Activated naive CD8-positive, alpha-beta T cell (primary cell): Measurements from ENCODE around the gene RPL3.

Experiments
- H3K27ac Mint-ChIP-seq: one replicate; pipeline ENCODE4 v1.8.0; 2021; ENCODE audit warnings: mixed read lengths
- H3K27me3 Mint-ChIP-seq: one replicate; pipeline ENCODE4 v1.8.0; 2021; ENCODE audit warnings: mixed read lengths
- H3K36me3 Mint-ChIP-seq: one replicate; pipeline ENCODE4 v1.8.0; 2021; ENCODE audit warnings: mixed read lengths
- H3K4me1 Mint-ChIP-seq: one replicate; pipeline ENCODE4 v1.8.0; 2021; ENCODE audit warnings: low read depth, mixed read lengths
- H3K4me3 Mint-ChIP-seq: one replicate; pipeline ENCODE4 v1.8.0; 2021; ENCODE audit warnings: mild to moderate bottlenecking, mixed read lengths
- H3K9me3 Mint-ChIP-seq: one replicate; pipeline ENCODE4 v1.8.0; 2021; ENCODE audit warnings: low read depth, mixed read lengths

Gene RPL3

DNA sequence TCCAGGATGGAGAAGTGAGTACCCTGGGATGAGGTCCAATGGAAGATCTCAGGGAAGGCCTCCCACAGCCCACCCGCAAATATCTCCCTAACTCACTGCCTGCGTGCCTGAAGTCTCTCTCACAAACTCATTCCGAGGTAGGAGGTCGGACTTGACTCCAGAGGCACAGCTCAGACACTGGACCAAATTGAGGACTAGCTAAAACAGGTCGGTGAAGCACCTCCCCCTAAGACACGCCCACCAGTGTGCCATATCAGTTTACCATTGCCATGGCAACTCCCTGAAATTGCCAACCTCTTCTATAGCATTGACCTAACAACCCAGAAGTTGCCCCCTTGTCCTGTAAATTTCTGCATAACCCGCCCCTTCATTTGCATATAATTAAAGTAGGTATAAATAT is 17.5 kb downstream of the RPL3 start:
- Mint-ChIP-seq H3K9me3 (no peaks in the 10 kb centered on the region), H3K4me1 (peaks cover 3% of the 10 kb centered on the region), H3K4me3 (no peak overlapping the region), H3K36me3 (no peaks in the 10 kb centered on the region), H3K27ac (no peak overlapping the region), H3K27me3 (peaks cover 14% of the 10 kb centered on the region)

- H3K4me1 Mint-ChIP-seq: peaks cover 3% of the 10 kb centered on the region
- no peak overlapping the region for H3K27ac Mint-ChIP-seq
- H3K27me3 Mint-ChIP-seq: peaks cover 18% of the 10 kb centered on the region
- no peak overlapping the region for H3K4me3 Mint-ChIP-seq
- H3K36me3 Mint-ChIP-seq: no peaks in the 10 kb centered on the region
- H3K9me3 Mint-ChIP-seq: no peaks in the 10 kb centered on the region
These were observed 18.3 kb downstream of the RPL3 start for GRCh38 chr22:39301108-39301507.

DNA sequence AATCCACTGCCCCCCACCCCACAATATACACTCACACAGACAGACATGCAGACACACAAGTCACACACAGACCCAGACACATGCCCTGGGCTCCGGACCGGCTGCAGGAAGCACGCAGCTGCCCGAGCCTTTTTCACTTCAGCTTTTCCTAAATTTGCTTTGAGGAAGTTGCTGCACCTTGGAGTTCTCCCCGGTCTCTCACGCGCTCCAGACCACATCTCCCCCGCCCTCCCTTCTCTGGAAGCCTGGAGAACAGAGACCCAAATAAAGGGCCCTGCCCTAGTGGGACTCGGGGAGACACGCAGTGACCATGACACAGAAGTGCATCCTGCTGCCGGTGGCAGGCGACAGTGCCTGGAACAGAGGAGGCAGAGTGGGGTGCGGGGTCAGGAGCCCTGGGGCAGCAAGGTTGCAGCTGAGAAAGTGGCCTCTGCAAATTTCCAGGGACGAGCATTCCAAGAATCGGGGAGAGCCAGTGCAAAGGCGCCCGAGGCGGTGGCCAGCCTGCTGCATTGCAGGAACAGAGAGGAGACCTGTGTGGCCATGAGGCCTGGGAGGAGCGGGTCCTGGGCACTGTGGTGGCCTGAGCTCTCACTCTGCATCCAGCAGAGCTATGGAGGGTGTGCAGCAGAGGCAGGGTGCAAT is 19.1 kb downstream of the RPL3 start:
- Mint-ChIP-seq H3K4me3 (no peak overlapping the region), H3K36me3 (no peaks in the 10 kb centered on the region), H3K27me3 (peaks cover 18% of the 10 kb centered on the region), H3K4me1 (peaks cover 3% of the 10 kb centered on the region), H3K27ac (no peak overlapping the region), H3K9me3 (no peaks in the 10 kb centered on the region)

GRCh38 chr22:39299829-39300178 is 19.6 kb downstream of the RPL3 start:
- Mint-ChIP-seq H3K27ac (no peak overlapping the region), H3K27me3 (peaks cover 18% of the 10 kb centered on the region), H3K9me3 (no peaks in the 10 kb centered on the region), H3K36me3 (no peaks in the 10 kb centered on the region), H3K4me3 (no peak overlapping the region), H3K4me1 (peaks cover 3% of the 10 kb centered on the region)

GRCh38 chr22:39298241-39298987 is 21.0 kb downstream of the RPL3 start:
- Mint-ChIP-seq H3K9me3 (no peaks in the 10 kb centered on the region), H3K27ac (no peak overlapping the region)

GRCh38 chr22:39297490-39298240 is 21.8 kb downstream of the RPL3 start:
- Mint-ChIP-seq H3K4me3 (no peak overlapping the region), H3K4me1 (peaks cover 3% of the 10 kb centered on the region), H3K9me3 (no peaks in the 10 kb centered on the region), H3K36me3 (no peaks in the 10 kb centered on the region), H3K27me3 (peaks cover 18% of the 10 kb centered on the region), H3K27ac (no peak overlapping the region)

More at GRCh38 chr22:39298241-39298987, 21.0 kb downstream of the RPL3 start:
- no peak overlapping the region for H3K4me3 Mint-ChIP-seq
- H3K36me3 Mint-ChIP-seq: no peaks in the 10 kb centered on the region
- peaks cover 3% of the 10 kb centered on the region for H3K4me1 Mint-ChIP-seq
- H3K27me3 Mint-ChIP-seq: peaks cover 18% of the 10 kb centered on the region

GRCh38 chr22:39296981-39297489 is 22.4 kb downstream of the RPL3 start:
- Mint-ChIP-seq H3K27ac (no peak overlapping the region), H3K9me3 (no peaks in the 10 kb centered on the region), H3K4me1 (peaks cover 3% of the 10 kb centered on the region), H3K36me3 (no peaks in the 10 kb centered on the region), H3K4me3 (no peak overlapping the region), H3K27me3 (peaks cover 18% of the 10 kb centered on the region)

DNA sequence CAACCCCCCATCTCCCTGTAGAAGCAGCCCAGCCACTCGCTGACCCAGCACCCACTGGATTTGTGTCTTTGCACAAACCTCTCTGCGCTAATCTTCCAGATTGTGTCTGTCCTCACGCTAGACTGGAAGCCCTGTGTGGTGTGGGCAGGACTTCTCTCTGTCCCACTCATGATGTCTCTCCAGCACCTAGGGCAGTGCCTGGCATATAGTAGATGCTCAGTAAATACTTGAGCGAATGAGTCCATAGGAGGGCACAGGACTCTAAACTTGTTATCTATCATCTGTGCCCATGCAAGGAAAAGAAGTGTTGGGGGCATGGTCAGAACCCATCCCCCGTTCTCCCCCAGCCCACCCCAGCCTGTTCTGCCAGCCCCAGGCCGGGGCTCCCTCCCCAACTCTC is 22.9 kb downstream of the RPL3 start:
- Mint-ChIP-seq H3K4me3 (no peak overlapping the region), H3K27me3 (peaks cover 18% of the 10 kb centered on the region), H3K9me3 (no peaks in the 10 kb centered on the region), H3K4me1 (peaks cover 3% of the 10 kb centered on the region), H3K27ac (no peak overlapping the region), H3K36me3 (no peaks in the 10 kb centered on the region)

DNA sequence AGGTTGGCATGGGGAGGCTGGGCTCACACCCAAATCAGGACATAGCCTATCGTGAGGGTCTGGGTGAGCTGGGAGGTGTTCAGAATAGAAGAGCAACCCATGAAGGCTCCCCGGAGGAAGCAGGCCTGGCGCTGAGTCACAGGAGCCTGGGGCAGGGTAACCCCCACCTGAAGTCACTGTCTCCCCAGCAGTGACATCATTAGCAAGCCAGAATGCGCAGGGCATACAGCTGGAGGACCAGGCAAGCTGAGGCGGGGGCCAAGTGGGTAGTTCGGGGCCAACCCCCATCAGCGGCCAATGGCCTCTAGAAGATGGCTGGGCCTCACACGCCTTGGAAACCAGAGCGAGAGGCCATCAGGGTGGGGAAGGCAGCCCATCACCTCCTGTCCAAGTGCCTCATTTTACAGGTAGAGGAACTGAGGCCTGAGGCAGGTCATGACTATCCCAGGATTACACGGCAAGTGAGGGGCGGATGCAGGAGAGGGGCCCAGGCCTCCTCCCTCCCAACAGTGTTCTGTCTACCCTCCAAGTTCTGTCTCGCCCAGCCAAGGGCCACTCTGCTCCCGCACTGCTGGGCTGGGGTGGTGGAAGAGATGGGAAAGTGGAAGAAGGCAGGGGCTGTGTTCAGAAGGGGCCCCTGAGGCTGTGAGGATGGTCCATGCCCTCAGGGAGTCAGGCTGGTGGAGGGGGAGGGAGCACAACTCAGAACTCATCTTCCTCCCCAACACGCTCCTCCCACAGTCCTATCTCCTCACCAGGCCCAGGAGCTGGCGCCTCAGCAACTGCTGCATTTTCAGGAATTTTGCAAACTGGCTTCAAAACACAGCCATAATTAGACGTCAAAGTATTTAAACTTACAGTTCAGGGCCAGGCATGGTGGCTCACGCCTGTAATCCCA is 24.6 kb downstream of the RPL3 start:
- H3K4me1 Mint-ChIP-seq: no peaks in the 10 kb centered on the region
- no peaks in the 10 kb centered on the region for H3K36me3 Mint-ChIP-seq
- peaks cover 12% of the 10 kb centered on the region for H3K27me3 Mint-ChIP-seq
- no peak overlapping the region for H3K4me3 Mint-ChIP-seq
- H3K9me3 Mint-ChIP-seq: no peaks in the 10 kb centered on the region
- H3K27ac Mint-ChIP-seq: no peak overlapping the region

DNA sequence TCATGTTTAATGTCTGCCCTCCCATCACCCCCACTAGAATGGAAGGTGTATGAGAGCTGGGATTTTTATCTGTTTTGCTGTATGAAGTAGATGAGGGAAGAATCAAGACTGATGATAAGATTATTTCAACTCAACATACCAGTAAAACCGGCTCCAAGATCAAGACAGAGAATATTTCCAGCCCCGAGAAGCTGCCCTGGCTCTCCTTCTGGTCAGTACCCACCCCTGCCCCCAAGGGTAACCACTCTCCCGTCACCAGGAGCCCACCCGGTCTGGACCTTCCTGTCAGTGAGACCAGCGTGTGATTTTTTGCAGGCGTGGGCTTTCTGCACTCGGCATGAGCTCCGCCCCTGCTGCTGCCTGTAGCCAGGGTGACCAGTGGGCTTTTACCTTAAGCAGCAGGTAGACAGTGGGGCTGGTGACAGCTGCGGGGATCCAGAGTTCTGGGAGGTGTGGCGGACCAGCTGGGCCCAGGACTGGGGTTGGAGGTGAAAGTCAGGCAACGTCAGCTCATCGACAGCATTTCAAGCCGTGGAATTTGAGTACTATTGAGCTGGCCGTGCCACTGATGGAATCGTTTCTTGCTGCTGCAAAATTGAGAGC is 25.6 kb downstream of the RPL3 start:
- no peak overlapping the region for H3K27ac Mint-ChIP-seq
- H3K36me3 Mint-ChIP-seq: no peaks in the 10 kb centered on the region
- H3K4me3 Mint-ChIP-seq: no peak overlapping the region
- H3K27me3 Mint-ChIP-seq: peaks cover 9% of the 10 kb centered on the region
- H3K9me3 Mint-ChIP-seq: no peaks in the 10 kb centered on the region
- H3K4me1 Mint-ChIP-seq: no peaks in the 10 kb centered on the region

GRCh38 chr22:39292561-39293074 is 26.8 kb downstream of the RPL3 start:
- no peaks in the 10 kb centered on the region for H3K4me1 Mint-ChIP-seq
- H3K27ac Mint-ChIP-seq: no peak overlapping the region

DNA sequence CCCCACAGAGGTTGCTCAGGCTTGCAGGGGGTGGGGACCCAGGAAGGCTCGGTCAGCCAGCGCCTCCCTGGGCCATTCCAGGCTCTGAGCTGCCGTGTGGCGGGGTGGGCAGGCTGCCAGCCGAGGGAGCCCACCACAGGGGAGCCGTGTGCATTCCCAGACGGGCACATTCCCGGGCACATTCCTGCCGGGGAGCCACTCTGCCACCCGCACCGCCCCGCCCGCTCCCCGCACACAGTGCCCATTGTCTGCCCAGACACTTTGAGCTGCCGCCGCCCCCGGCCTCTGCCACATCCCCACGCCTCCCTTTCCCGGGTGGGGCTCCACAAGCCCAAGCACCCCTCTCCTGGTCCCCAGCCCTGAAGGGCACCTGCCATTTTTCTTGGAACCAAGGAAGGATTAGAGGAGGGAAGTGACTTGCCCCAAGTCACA is 27.4 kb downstream of the RPL3 start:
- no peak overlapping the region for H3K27ac Mint-ChIP-seq
- H3K4me1 Mint-ChIP-seq: no peaks in the 10 kb centered on the region
- no peaks in the 10 kb centered on the region for H3K36me3 Mint-ChIP-seq
- H3K27me3 Mint-ChIP-seq: peaks cover 4% of the 10 kb centered on the region
- H3K4me3 Mint-ChIP-seq: no peak overlapping the region
- no peaks in the 10 kb centered on the region for H3K9me3 Mint-ChIP-seq

More at GRCh38 chr22:39292561-39293074, 26.8 kb downstream of the RPL3 start:
- Mint-ChIP-seq H3K36me3 (no peaks in the 10 kb centered on the region), H3K27me3 (peaks cover 4% of the 10 kb centered on the region), H3K4me3 (no peak overlapping the region), H3K9me3 (no peaks in the 10 kb centered on the region)

GRCh38 chr22:39291523-39291922 is 27.9 kb downstream of the RPL3 start:
- Mint-ChIP-seq H3K4me3 (no peak overlapping the region), H3K27ac (no peak overlapping the region), H3K4me1 (no peaks in the 10 kb centered on the region), H3K9me3 (no peaks in the 10 kb centered on the region), H3K27me3 (peaks cover 3% of the 10 kb centered on the region), H3K36me3 (no peaks in the 10 kb centered on the region)

DNA sequence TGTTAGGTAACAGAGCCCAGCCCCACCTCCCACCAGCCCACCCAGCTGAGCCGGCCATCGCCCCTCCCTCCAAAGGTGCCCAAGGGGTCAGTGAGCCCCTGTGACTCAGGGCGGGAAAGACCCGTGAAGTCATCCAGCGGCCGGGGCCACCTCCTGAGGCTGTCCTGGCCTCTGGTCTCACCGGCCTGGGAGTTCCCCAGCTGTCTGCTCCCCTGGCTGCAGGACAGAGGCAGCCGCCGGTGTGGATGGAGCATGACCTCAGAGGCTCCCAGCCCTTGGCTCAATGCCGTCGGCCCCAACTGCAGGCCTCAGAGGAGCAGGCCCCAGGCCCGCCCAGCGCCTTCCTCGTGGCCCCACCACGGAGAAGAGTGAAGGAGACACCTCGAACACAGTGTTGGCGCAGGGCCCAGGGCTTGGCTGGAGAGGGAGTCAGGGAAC is 28.7 kb downstream of the RPL3 start:
- Mint-ChIP-seq H3K4me1 (no peaks in the 10 kb centered on the region), H3K36me3 (no peaks in the 10 kb centered on the region), H3K27ac (no peak overlapping the region), H3K27me3 (no peaks in the 10 kb centered on the region), H3K4me3 (no peak overlapping the region), H3K9me3 (no peaks in the 10 kb centered on the region)
